ENCODE measurements around the gene CSGALNACT2.

Gene CSGALNACT2

DNA sequence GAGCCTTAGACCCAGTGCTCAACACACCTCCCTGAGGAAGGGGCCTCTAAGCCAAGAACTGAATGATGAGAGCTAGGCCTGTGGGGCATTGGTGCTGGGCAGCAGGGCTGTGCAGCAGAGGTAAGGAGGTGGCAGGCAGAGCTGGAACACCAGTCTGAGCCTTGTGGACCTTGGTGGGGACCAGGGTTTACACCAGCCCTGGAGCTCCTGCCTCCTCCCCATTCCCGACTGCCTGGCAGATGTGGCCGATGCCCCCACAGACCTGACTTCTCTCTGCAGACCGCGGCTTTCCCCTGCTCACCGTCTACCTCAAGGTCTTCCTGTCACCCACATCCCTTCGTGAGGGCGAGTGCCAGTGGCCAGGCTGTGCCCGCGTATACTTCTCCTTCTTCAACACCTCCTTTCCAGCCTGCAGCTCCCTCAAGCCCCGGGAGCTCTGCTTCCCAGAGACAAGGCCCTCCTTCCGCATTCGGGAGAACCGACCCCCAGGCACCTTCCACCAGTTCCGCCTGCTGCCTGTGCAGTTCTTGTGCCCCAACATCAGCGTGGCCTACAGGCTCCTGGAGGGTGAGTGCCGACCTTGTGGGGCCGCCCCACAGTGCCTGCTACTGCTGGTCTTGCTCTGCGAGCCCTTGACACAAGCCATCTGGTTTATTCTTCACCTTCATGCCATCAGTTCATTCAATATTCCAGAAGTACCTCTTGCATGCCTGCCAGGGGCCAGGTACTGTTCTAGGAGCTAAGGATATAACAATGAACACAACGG, 36.0 kb upstream of the CSGALNACT2 start:
- Histone ChIP-seq H3K27ac (ENCODE audit: low read length) (no peak overlapping the region), H3K9me3 (ENCODE audit: control insufficient read depth in 2 of 2, low read length in 2 of 2) (no peaks in the 10 kb centered on the region), H3K9ac (ENCODE audit: low read length in 2 of 2) (no peak overlapping the region), H3K27me3 (ENCODE audit: control insufficient read depth in 1 of 2, insufficient read depth in 2 of 2, low read length in 2 of 2) (peaks cover 16 to 17% of the 10 kb centered on the region in 2 donors), H3K36me3 (ENCODE audit: control insufficient read depth in 2 of 2, insufficient read depth in 2 of 2, low read length in 2 of 2) (no peaks in the 10 kb centered on the region), H3K4me1 (ENCODE audit: control insufficient read depth, insufficient read depth, low read length) (peaks cover 16% of the 10 kb centered on the region), H3K4me3 (ENCODE audit: low read length in 2 of 2) (no peak overlapping the region)

DNA sequence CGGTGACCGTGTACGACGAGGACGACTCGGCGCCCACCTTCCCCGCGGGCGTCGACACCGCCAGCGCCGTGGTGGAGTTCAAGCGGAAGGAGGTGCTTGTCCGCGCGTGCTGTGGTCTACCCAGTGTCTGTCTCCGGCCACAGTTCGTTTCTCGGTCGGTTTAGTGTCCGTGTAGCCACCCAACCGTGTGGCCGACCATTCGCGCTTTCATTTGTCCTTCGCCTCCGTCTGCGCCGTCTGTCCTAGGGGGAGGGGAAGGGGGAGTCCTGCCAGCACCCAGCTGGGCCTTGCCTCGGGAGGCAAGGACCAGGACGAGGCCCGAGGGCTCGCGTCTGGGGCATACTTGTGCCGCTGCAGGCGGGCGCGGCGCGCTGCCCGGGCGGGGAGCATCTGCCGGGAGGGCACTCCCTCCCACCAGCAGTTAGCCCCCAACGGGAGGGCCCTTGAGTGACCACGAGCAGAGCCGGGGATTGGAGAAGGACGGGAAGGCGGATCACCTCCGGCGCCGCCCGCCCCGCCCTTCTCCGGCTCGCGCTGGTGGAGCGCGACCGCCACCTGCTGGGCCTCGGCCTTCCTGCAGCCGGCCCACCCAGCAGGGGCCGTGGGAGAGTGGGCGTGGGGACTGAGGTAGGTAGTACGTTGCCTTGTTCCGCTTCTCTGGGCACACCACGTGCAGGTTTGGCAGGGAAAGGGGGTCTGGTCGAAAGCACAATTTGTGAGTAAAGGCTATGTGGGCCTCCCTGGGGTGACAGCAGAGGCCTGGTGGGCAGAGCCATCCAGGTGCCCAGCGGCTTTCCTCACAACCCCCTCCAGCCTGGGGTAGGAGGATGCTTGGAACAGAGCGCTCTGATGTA, 32.9 kb upstream of the CSGALNACT2 start:
- Histone ChIP-seq H3K36me3 (ENCODE audit: control insufficient read depth in 2 of 2, insufficient read depth in 2 of 2, low read length in 2 of 2) (no peaks in the 10 kb centered on the region), H3K4me3 (ENCODE audit: low read length in 2 of 2) (peak overlapping the region; percentile 77 to 84), H3K27me3 (ENCODE audit: control insufficient read depth in 1 of 2, insufficient read depth in 2 of 2, low read length in 2 of 2) (peaks cover 14 to 16% of the 10 kb centered on the region in 2 donors), H3K9ac (ENCODE audit: low read length in 2 of 2) (peak overlapping the region; percentile 42 to 56), H3K27ac (ENCODE audit: low read length) (no peak overlapping the region), H3K4me1 (ENCODE audit: control insufficient read depth, insufficient read depth, low read length) (peaks cover 16% of the 10 kb centered on the region), H3K9me3 (ENCODE audit: control insufficient read depth in 2 of 2, low read length in 2 of 2) (no peaks in the 10 kb centered on the region)

DNA sequence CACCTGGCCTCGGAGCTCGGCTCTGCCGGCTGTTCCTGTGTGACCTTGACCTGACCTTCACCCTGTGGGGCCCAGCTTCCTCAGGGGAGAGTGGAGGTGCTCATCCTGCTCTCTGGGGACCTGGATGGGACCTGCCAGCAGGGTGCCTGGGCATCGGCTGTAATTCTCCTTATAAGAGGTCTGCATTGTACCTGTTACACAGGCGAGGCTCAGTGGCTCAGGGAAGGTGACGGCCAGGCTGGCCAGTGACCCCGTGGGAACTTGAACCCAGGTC, 32.4 kb upstream of the CSGALNACT2 start:
- H3K9ac ChIP-seq (ENCODE audit: low read length in 2 of 2) = no peak overlapping the region
- peaks cover 12 to 14% of the 10 kb centered on the region in 2 donors for H3K27me3 ChIP-seq (ENCODE audit: control insufficient read depth in 1 of 2, insufficient read depth in 2 of 2, low read length in 2 of 2)
- H3K4me1 ChIP-seq (ENCODE audit: control insufficient read depth, insufficient read depth, low read length) = peaks cover 16% of the 10 kb centered on the region
- no peak overlapping the region for H3K27ac ChIP-seq (ENCODE audit: low read length)
- peak overlapping the region in 1 of 2 donors; percentile 77 for H3K4me3 ChIP-seq (ENCODE audit: low read length in 2 of 2)
- no peaks in the 10 kb centered on the region for H3K9me3 ChIP-seq (ENCODE audit: control insufficient read depth in 2 of 2, low read length in 2 of 2)
- H3K36me3 ChIP-seq (ENCODE audit: control insufficient read depth in 2 of 2, insufficient read depth in 2 of 2, low read length in 2 of 2) = no peaks in the 10 kb centered on the region

DNA sequence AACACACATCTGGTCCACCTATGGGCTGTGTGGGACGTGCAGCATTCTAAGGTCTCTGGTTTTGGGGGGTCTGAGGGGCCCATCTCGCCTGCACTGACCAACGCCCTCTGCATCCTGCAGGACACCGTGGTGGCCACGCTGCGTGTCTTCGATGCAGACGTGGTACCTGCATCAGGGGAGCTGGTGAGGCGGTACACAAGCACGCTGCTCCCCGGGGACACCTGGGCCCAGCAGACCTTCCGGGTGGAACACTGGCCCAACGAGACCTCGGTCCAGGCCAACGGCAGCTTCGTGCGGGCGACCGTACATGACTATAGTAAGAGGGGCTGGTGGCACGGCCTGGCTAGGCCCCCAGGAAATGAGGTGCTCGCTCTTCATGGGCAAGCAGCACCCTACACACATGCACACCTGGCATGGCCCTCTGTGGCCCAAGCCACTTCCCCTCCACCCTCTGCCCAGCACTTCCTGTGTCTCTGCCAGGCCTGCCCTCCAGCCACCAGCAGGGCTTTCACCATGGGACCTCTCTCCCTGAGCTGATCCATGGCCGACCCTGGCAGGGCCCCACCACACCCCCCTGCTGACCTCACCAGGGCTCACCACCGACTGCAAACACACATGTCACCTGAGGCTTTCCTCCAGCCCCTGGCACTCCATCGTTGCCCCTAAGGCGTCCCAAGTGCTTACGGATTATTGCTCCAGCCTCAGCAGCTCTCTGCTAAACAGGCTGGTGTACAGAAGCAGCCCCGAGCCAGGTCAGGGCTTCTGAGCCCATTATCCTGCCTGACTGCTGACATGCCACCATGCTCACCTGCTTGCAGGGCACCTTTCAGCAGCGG, 31.8 kb upstream of the CSGALNACT2 start:
- no peaks in the 10 kb centered on the region for H3K9me3 ChIP-seq (ENCODE audit: control insufficient read depth in 2 of 2, low read length in 2 of 2)
- no peak overlapping the region for H3K4me3 ChIP-seq (ENCODE audit: low read length in 2 of 2)
- peaks cover 15% of the 10 kb centered on the region for H3K4me1 ChIP-seq (ENCODE audit: control insufficient read depth, insufficient read depth, low read length)
- H3K36me3 ChIP-seq (ENCODE audit: control insufficient read depth in 2 of 2, insufficient read depth in 2 of 2, low read length in 2 of 2) = no peaks in the 10 kb centered on the region
- H3K27ac ChIP-seq (ENCODE audit: low read length) = no peak overlapping the region
- no peak overlapping the region for H3K9ac ChIP-seq (ENCODE audit: low read length in 2 of 2)
- peaks cover 10 to 11% of the 10 kb centered on the region in 2 donors for H3K27me3 ChIP-seq (ENCODE audit: control insufficient read depth in 1 of 2, insufficient read depth in 2 of 2, low read length in 2 of 2)

DNA sequence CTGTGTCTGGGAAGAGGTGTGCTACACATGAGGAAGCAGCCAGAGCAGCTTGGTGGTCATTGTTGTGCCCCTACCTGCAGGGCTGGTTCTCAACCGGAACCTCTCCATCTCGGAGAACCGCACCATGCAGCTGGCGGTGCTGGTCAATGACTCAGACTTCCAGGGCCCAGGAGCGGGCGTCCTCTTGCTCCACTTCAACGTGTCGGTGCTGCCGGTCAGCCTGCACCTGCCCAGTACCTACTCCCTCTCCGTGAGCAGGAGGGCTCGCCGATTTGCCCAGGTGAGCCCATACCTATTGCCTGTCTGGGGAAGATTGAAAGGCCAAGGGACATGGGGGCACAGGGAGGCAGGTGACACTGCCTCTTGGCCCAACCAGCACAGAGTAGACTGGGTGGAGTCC, 29.3 kb upstream of the CSGALNACT2 start:
- Histone ChIP-seq H3K27me3 (ENCODE audit: control insufficient read depth in 1 of 2, insufficient read depth in 2 of 2, low read length in 2 of 2) (peaks cover 3 to 5% of the 10 kb centered on the region in 2 donors), H3K27ac (ENCODE audit: low read length) (no peak overlapping the region), H3K9me3 (ENCODE audit: control insufficient read depth in 2 of 2, low read length in 2 of 2) (no peaks in the 10 kb centered on the region), H3K36me3 (ENCODE audit: control insufficient read depth in 2 of 2, insufficient read depth in 2 of 2, low read length in 2 of 2) (no peaks in the 10 kb centered on the region), H3K4me1 (ENCODE audit: control insufficient read depth, insufficient read depth, low read length) (peaks cover 15% of the 10 kb centered on the region), H3K4me3 (ENCODE audit: low read length in 2 of 2) (no peak overlapping the region), H3K9ac (ENCODE audit: low read length in 2 of 2) (no peak overlapping the region)

DNA sequence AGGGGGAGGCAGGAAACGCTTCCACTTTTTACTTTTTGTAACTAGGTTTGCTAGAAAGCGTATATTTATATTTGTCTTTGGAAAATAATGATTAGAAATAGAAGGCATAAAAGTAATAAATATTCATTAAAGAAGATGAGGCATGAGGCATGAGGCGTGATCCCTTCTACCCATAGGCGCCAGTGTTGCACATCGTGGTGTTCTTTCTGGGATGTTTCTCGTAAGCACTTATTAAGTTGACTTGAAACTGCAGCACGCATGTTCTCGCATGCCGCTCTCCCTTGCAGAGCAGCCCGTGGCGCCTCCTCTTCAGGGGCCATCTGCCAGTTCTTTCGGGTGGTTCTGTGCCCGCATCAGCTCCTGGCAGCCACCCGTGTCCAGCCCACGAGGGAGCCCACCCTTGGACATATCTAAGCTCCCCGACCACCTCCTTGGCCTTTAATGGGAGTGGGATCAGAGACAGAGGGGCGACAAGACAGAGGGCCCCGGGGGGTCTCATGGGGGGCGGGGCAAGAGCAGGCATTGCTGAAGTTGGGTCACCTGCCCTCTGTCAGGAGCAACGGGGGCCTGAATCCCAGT, 28.5 kb upstream of the CSGALNACT2 start:
- no peak overlapping the region for H3K9ac ChIP-seq (ENCODE audit: low read length in 2 of 2)
- no peak overlapping the region for H3K27ac ChIP-seq (ENCODE audit: low read length)

DNA sequence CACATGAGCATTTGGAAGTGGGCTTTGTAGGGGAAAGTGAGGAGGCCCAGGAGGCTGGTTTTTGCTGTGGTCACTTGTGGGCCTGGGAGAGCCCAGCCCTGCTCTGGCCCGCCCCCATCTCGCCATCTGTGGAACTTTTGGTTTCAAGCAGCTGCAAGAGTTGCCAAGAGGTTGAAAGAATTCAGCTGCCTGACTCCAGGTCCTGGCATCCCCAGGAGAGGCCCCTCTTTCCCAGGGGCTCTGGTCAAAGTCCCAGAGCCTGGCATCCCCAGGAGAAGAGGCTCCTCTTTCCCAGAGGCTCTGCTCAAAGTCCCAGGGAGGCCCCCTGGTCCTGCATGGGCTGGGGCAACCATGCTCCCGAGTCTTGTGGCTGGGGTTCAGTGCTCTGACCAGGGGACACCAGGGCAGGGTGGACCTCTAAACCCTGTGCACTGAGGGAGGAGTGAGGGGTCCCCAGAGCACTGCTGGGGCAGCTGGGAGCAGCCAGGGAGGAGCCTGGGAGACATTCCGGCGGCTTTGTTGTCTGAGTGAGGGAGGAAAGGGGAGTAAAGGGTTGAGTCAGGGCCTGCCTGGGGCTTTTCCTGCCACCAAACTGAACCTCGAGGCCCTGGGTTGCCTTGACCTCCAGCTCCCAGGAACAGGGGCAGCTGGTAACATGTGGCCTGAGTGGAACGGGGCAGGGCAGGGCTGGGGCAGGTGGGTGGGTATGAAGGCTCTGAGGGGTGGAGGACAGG, 27.7 kb upstream of the CSGALNACT2 start:
- Histone ChIP-seq H3K9ac (ENCODE audit: low read length in 2 of 2) (no peak overlapping the region), H3K27ac (ENCODE audit: low read length) (no peak overlapping the region), H3K36me3 (ENCODE audit: control insufficient read depth in 2 of 2, insufficient read depth in 2 of 2, low read length in 2 of 2) (no peaks in the 10 kb centered on the region), H3K27me3 (ENCODE audit: control insufficient read depth in 1 of 2, insufficient read depth in 2 of 2, low read length in 2 of 2) (no peaks in the 10 kb centered on the region), H3K9me3 (ENCODE audit: control insufficient read depth in 2 of 2, low read length in 2 of 2) (no peaks in the 10 kb centered on the region), H3K4me1 (ENCODE audit: control insufficient read depth, insufficient read depth, low read length) (peaks cover 4% of the 10 kb centered on the region), H3K4me3 (ENCODE audit: low read length in 2 of 2) (no peak overlapping the region)

More for the DNA sequence above, 28.5 kb upstream of the CSGALNACT2 start:
- no peaks in the 10 kb centered on the region for H3K9me3 ChIP-seq (ENCODE audit: control insufficient read depth in 2 of 2, low read length in 2 of 2)
- H3K27me3 ChIP-seq (ENCODE audit: control insufficient read depth in 1 of 2, insufficient read depth in 2 of 2, low read length in 2 of 2) = peaks cover under 1 to 1% of the 10 kb centered on the region in 2 donors
- no peaks in the 10 kb centered on the region for H3K36me3 ChIP-seq (ENCODE audit: control insufficient read depth in 2 of 2, insufficient read depth in 2 of 2, low read length in 2 of 2)
- H3K4me3 ChIP-seq (ENCODE audit: low read length in 2 of 2) = no peak overlapping the region
- peaks cover 11% of the 10 kb centered on the region for H3K4me1 ChIP-seq (ENCODE audit: control insufficient read depth, insufficient read depth, low read length)

DNA sequence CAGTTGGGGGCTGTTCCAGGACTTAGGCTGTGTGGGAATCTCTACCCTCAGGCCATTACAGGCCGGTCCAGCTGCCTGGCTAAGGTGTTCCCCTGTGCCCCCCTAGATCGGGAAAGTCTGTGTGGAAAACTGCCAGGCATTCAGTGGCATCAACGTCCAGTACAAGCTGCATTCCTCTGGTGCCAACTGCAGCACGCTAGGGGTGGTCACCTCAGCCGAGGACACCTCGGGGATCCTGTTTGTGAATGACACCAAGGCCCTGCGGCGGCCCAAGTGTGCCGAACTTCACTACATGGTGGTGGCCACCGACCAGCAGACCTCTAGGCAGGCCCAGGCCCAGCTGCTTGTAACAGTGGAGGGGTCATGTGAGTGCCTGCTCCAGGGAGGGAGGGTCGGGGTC, 27.1 kb upstream of the CSGALNACT2 start:
- H3K4me1 ChIP-seq (ENCODE audit: control insufficient read depth, insufficient read depth, low read length) = no peaks in the 10 kb centered on the region
- H3K27me3 ChIP-seq (ENCODE audit: control insufficient read depth in 1 of 2, insufficient read depth in 2 of 2, low read length in 2 of 2) = no peaks in the 10 kb centered on the region
- H3K36me3 ChIP-seq (ENCODE audit: control insufficient read depth in 2 of 2, insufficient read depth in 2 of 2, low read length in 2 of 2) = no peaks in the 10 kb centered on the region
- H3K9me3 ChIP-seq (ENCODE audit: control insufficient read depth in 2 of 2, low read length in 2 of 2) = no peaks in the 10 kb centered on the region
- no peak overlapping the region for H3K4me3 ChIP-seq (ENCODE audit: low read length in 2 of 2)
- no peak overlapping the region for H3K9ac ChIP-seq (ENCODE audit: low read length in 2 of 2)
- no peak overlapping the region for H3K27ac ChIP-seq (ENCODE audit: low read length)

DNA sequence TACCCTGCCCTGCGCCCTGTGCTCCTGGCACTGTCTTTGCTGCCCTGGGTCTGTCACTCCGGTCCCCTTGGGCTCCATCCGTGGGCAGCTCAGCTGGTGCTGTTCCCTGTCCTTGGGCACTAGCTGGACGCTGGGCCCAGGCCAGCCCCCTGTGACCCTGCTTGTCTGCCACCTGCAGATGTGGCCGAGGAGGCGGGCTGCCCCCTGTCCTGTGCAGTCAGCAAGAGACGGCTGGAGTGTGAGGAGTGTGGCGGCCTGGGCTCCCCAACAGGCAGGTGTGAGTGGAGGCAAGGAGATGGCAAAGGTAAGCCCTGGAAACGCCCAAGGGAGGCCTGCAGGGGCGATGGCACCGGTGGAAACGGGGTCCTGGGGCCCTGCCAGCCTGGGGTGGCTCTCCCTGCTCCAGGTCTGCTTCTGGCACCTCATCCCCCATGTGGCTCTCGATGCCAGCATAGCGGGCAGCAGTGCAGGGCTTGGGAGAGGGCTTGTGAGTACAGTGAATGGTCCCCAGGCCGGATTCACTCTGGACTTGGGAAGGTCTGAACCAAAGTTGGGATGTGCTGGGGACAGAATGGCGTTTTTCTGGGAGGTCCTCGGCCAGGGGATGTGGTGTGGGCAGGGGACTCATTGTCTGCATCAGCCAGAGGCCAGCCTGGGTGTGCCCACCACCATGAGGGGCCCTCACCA, 26.2 kb upstream of the CSGALNACT2 start:
- Histone ChIP-seq H3K36me3 (ENCODE audit: control insufficient read depth in 2 of 2, insufficient read depth in 2 of 2, low read length in 2 of 2) (no peaks in the 10 kb centered on the region), H3K9ac (ENCODE audit: low read length in 2 of 2) (no peak overlapping the region), H3K27ac (ENCODE audit: low read length) (no peak overlapping the region), H3K27me3 (ENCODE audit: control insufficient read depth in 1 of 2, insufficient read depth in 2 of 2, low read length in 2 of 2) (no peaks in the 10 kb centered on the region), H3K9me3 (ENCODE audit: control insufficient read depth in 2 of 2, low read length in 2 of 2) (no peaks in the 10 kb centered on the region), H3K4me3 (ENCODE audit: low read length in 2 of 2) (no peak overlapping the region), H3K4me1 (ENCODE audit: control insufficient read depth, insufficient read depth, low read length) (no peaks in the 10 kb centered on the region)
